Mesenchymal stem cell (in vitro differentiated cells and primary cell): ENCODE results near the gene FRMD4A.

Experiments used
- DNase-seq: peaks from one replicate; pipeline ENCODE4 v3.0.0-alpha.2; 2013
- H2AFZ ChIP-seq: one replicate; pipeline ENCODE4 v1.6.1; 2013; ENCODE audit warnings: low read depth, mild to moderate bottlenecking, control low read depth, inconsistent platforms, low read length, moderate library complexity
- H2AK5ac ChIP-seq: 2 replicates; pipeline ENCODE4 v1.6.1; 2013; ENCODE audit warnings: low read length, moderate library complexity, mild to moderate bottlenecking, inconsistent platforms; ENCODE audit not compliant: severe bottlenecking
- H2BK120ac ChIP-seq: one replicate; pipeline ENCODE4 v1.6.1; 2013; ENCODE audit warnings: low read depth, mild to moderate bottlenecking, inconsistent platforms, low read length, moderate library complexity
- H2BK12ac ChIP-seq, 2 experiments: one replicate each; pipeline ENCODE4 v1.6.1; 2013; ENCODE audit warnings: inconsistent platforms in 2 of 2, low read length in 2 of 2, mild to moderate bottlenecking in 2 of 2, moderate library complexity in 2 of 2, control low read depth in 1 of 2
- H2BK15ac ChIP-seq: one replicate; pipeline ENCODE4 v1.6.1; 2013; ENCODE audit warnings: mild to moderate bottlenecking, low read depth, inconsistent platforms; ENCODE audit not compliant: poor library complexity, severe bottlenecking
- H2BK5ac ChIP-seq: 2 replicates; pipeline ENCODE4 v1.6.1; 2013; ENCODE audit warnings: low read depth, mild to moderate bottlenecking, low read length, control low read depth, inconsistent platforms; ENCODE audit not compliant: poor library complexity, severe bottlenecking
- H3K14ac ChIP-seq, 2 experiments: one replicate each; pipeline ENCODE4 v1.6.1; 2013; ENCODE audit warnings: inconsistent platforms in 2 of 2, low read length in 2 of 2, control low read depth in 1 of 2, mild to moderate bottlenecking in 1 of 2, moderate library complexity in 1 of 2
- H3K18ac ChIP-seq, 2 experiments: one replicate each; pipeline ENCODE4 v1.6.1; 2013; ENCODE audit warnings: inconsistent platforms in 2 of 2, low read length in 2 of 2, control low read depth in 1 of 2, low read depth in 1 of 2, mild to moderate bottlenecking in 1 of 2
- H3K23ac ChIP-seq, 2 experiments: one replicate each; pipeline ENCODE4 v1.6.1; 2013; ENCODE audit warnings: inconsistent platforms in 2 of 2, low read length in 2 of 2, mild to moderate bottlenecking in 2 of 2, moderate library complexity in 2 of 2, control low read depth in 1 of 2
- H3K27ac ChIP-seq: 2 replicates; pipeline ENCODE4 v1.5.1; 2013; ENCODE audit warnings: mild to moderate bottlenecking, moderate library complexity, low read length, control low read depth, inconsistent platforms; ENCODE audit not compliant: poor library complexity, severe bottlenecking
- H3K27me3 ChIP-seq, 2 experiments: 2 replicates each; pipeline versions ENCODE4 v1.6.1 to v1.7.0; 2013; ENCODE audit warnings: low read length in 2 of 2, mild to moderate bottlenecking in 2 of 2, moderate library complexity in 2 of 2, control low read depth in 1 of 2, inconsistent platforms in 1 of 2; ENCODE audit not compliant: control insufficient read depth in 1 of 2, insufficient read depth in 1 of 2
- H3K36me3 ChIP-seq, 2 experiments: 2 replicates each; pipeline versions ENCODE4 v1.6.1 to v1.7.0; 2013; ENCODE audit warnings: low read length in 2 of 2, control low read depth in 1 of 2, inconsistent platforms in 1 of 2, low read depth in 1 of 2, mild to moderate bottlenecking in 1 of 2; ENCODE audit not compliant: insufficient read depth in 2 of 2, control insufficient read depth in 1 of 2
- H3K4ac ChIP-seq, 2 experiments: one replicate each; pipeline ENCODE4 v1.6.1; 2013; ENCODE audit warnings: inconsistent platforms in 2 of 2, low read length in 2 of 2, mild to moderate bottlenecking in 2 of 2, moderate library complexity in 2 of 2, control low read depth in 1 of 2, low read depth in 1 of 2
- H3K4me1 ChIP-seq: 2 replicates; pipeline ENCODE4 v1.6.1; 2013; ENCODE audit warnings: low read depth, low read length, control low read depth; ENCODE audit not compliant: control insufficient read depth, insufficient read depth
- H3K4me2 ChIP-seq: 2 replicates; pipeline ENCODE4 v1.6.1; 2013; ENCODE audit warnings: low read length, mild to moderate bottlenecking, inconsistent platforms; ENCODE audit not compliant: poor library complexity, severe bottlenecking
- H3K4me3 ChIP-seq, 2 experiments: 2 replicates each; pipeline versions ENCODE4 v1.5.1 to v1.7.0; 2013; ENCODE audit warnings: low read length in 2 of 2, mild to moderate bottlenecking in 2 of 2, control low read depth in 1 of 2, low read depth in 1 of 2; ENCODE audit not compliant: insufficient read depth in 1 of 2
- H3K79me1 ChIP-seq: replicated peaks from 2 replicates; pipeline ENCODE4 v1.6.1; 2013; ENCODE audit warnings: mild to moderate bottlenecking, control low read depth, low read length, inconsistent platforms; ENCODE audit not compliant: poor library complexity, severe bottlenecking
- H3K9ac ChIP-seq: 2 replicates; pipeline ENCODE4 v1.7.0; 2013; ENCODE audit warnings: mild to moderate bottlenecking, low read length, moderate library complexity
- H3K9me3 ChIP-seq: 2 replicates; pipeline ENCODE4 v1.7.0; 2013; ENCODE audit warnings: mild to moderate bottlenecking, low read length; ENCODE audit not compliant: control insufficient read depth
- H4K8ac ChIP-seq: one replicate; pipeline ENCODE4 v1.6.1; 2013; ENCODE audit warnings: inconsistent platforms, mild to moderate bottlenecking, low read length, moderate library complexity
- H4K91ac ChIP-seq: one replicate; pipeline ENCODE4 v1.6.1; 2013; ENCODE audit warnings: mild to moderate bottlenecking, low read length, inconsistent platforms
- WGBS: methylation state at CpG from one replicate; pipeline ENCODE4 v1.1.7; 2013; ENCODE audit warnings: mixed read lengths; 5-methylcytosine and 5-hydroxymethylcytosine counted together

Gene FRMD4A

GRCh38 chr10:14360961-14361360 lies 30.2 kb upstream of the FRMD4A start:
- Histone ChIP-seq H4K8ac (no peak overlapping the region), H3K9ac (no peak overlapping the region), H3K4me3 (no peak overlapping the region), H3K23ac (no peak overlapping the region), H3K14ac (no peak overlapping the region), H2BK12ac (no peak overlapping the region), H3K4me1 (peaks cover 13% of the 10 kb centered on the region), H4K91ac (no peak overlapping the region), H3K79me1 (no peaks in the 10 kb centered on the region), H2BK15ac (no peak overlapping the region), H3K9me3 (no peaks in the 10 kb centered on the region), H3K36me3 (no peaks in the 10 kb centered on the region), H3K27me3 (peaks cover 0 to 83% of the 10 kb centered on the region in 2 experiments), H2AFZ (no peak overlapping the region), H2BK5ac (no peak overlapping the region), H3K4ac (no peak overlapping the region), H3K18ac (no peak overlapping the region), H2AK5ac (no peak overlapping the region), H3K27ac (no peak overlapping the region), H2BK120ac (no peak overlapping the region), H3K4me2 (no peak overlapping the region)
- no CpG with 5 or more reads among the region's 1 CpG for WGBS
- no peak for DNase-seq

- H3K4me3 ChIP-seq, result no peak overlapping the region
- no peak overlapping the region for H4K91ac ChIP-seq
- no peak overlapping the region for H2AK5ac ChIP-seq
- no peaks in the 10 kb centered on the region for H3K36me3 ChIP-seq
- H2AFZ ChIP-seq, result no peak overlapping the region
- H3K4me1 ChIP-seq, result peaks cover 13% of the 10 kb centered on the region
- H3K27me3 ChIP-seq, result peaks cover 0 to 83% of the 10 kb centered on the region in 2 experiments
- H3K14ac ChIP-seq, result no peak overlapping the region
- no peak for DNase-seq
- H2BK5ac ChIP-seq, result no peak overlapping the region
- H3K9ac ChIP-seq, result no peak overlapping the region
- H3K4me2 ChIP-seq, result no peak overlapping the region
- H4K8ac ChIP-seq, result no peak overlapping the region
- H3K9me3 ChIP-seq, result no peaks in the 10 kb centered on the region
- H2BK15ac ChIP-seq, result no peak overlapping the region
- H3K18ac ChIP-seq, result no peak overlapping the region
- H3K4ac ChIP-seq, result no peak overlapping the region
- no peak overlapping the region for H3K27ac ChIP-seq
- no peak overlapping the region for H2BK12ac ChIP-seq
- H3K79me1 ChIP-seq, result no peaks in the 10 kb centered on the region
- WGBS, result 71% methylated on average over 2 of the region's 4 CpGs
- H2BK120ac ChIP-seq, result no peak overlapping the region
- H3K23ac ChIP-seq, result no peak overlapping the region
Observed at GRCh38 chr10:14360515-14360914, 29.8 kb upstream of the FRMD4A start.

GRCh38 chr10:14358886-14359573 lies 28.3 kb upstream of the FRMD4A start:
- Histone ChIP-seq H3K36me3 (no peaks in the 10 kb centered on the region), H3K27me3 (peaks cover 0 to 83% of the 10 kb centered on the region in 2 experiments), H4K91ac (no peak overlapping the region), H2AFZ (no peak overlapping the region), H2AK5ac (no peak overlapping the region), H3K4me1 (peaks cover 13% of the 10 kb centered on the region), H3K4me3 (no peak overlapping the region), H3K18ac (no peak overlapping the region), H3K27ac (no peak overlapping the region), H3K79me1 (no peaks in the 10 kb centered on the region), H3K9me3 (no peaks in the 10 kb centered on the region), H3K23ac (no peak overlapping the region), H3K14ac (no peak overlapping the region), H3K9ac (no peak overlapping the region), H2BK12ac (no peak overlapping the region), H2BK120ac (no peak overlapping the region), H2BK5ac (no peak overlapping the region), H4K8ac (no peak overlapping the region), H3K4ac (no peak overlapping the region), H2BK15ac (no peak overlapping the region), H3K4me2 (no peak overlapping the region)
- DNase-seq, result no peak
- WGBS, result 89% methylated on average over 9 of the region's 9 CpGs

GRCh38 chr10:14356921-14357320 lies 26.2 kb upstream of the FRMD4A start:
- Histone ChIP-seq H3K4me2 (no peak overlapping the region), H3K36me3 (no peaks in the 10 kb centered on the region), H2BK5ac (no peak overlapping the region), H3K9me3 (no peaks in the 10 kb centered on the region), H2AK5ac (no peak overlapping the region), H3K4ac (no peak overlapping the region), H3K18ac (no peak overlapping the region), H3K14ac (no peak overlapping the region), H2BK120ac (no peak overlapping the region), H3K4me3 (no peak overlapping the region), H3K9ac (no peak overlapping the region), H3K4me1 (peaks cover 5% of the 10 kb centered on the region), H3K27me3 (peaks cover 0 to 72% of the 10 kb centered on the region in 2 experiments), H2BK15ac (no peak overlapping the region), H4K91ac (no peak overlapping the region), H3K23ac (no peak overlapping the region), H3K27ac (no peak overlapping the region), H3K79me1 (no peaks in the 10 kb centered on the region), H2AFZ (no peak overlapping the region), H2BK12ac (no peak overlapping the region), H4K8ac (no peak overlapping the region)
- no peak for DNase-seq
- 94% methylated on average over 3 of the region's 3 CpGs for WGBS
